Testis (tissue), 3 donors: ENCODE results near the gene R3HCC1L. TPM values are rescaled to one million over a fixed set of nuclear protein-coding genes. Genes with fewer than 3 reads are reported as not detected.
"Not testable (repeated sequence)": the region's sequence is repeated elsewhere in the genome, so short reads cannot be mapped to it uniquely, and the experiment has no call there.

Experiments used
- DNase-seq: peaks from one replicate; pipeline ENCODE4 v3.0.0-alpha.2; 2019
- H3K27ac ChIP-seq, 2 donors: fragments of 200-600 bp; sonication (generic); one replicate each; pipeline ENCODE4 v1.5.1; 2019
- H3K27me3 ChIP-seq: fragments of 200-600 bp; sonication (generic); one replicate; pipeline ENCODE4 v1.5.1; 2019
- H3K36me3 ChIP-seq: fragments of 200-600 bp; sonication (generic); one replicate; pipeline ENCODE4 v1.5.1; 2017; ENCODE audit warnings: low read depth; ENCODE audit errors: missing control alignments
- H3K4me1 ChIP-seq: fragments of 200-600 bp; sonication (generic); one replicate; pipeline ENCODE4 v1.5.1; 2019
- H3K4me3 ChIP-seq, 2 donors: fragments of 200-600 bp; sonication (generic); one replicate each; pipeline ENCODE4 v1.5.1; 2017 to 2019
- H3K9me3 ChIP-seq: fragments of 200-600 bp; sonication (generic); one replicate; pipeline ENCODE4 v1.5.1; 2017
- CTCF ChIP-seq, 3 experiments: fragments of 450-650 bp in 2 of 3; fragments of 200-600 bp in 1 of 3; sonication (generic) in 1 of 3; IDR thresholded peaks; one replicate each; pipeline ENCODE4 v1.5.1; 2016 to 2019; ENCODE audit warnings: antibody characterized with exemption in 3 of 3, mild to moderate bottlenecking in 2 of 3, moderate library complexity in 1 of 3
- POLR2A ChIP-seq: fragments of 450-650 bp; IDR thresholded peaks from one replicate; pipeline ENCODE4 v1.6.1; 2017; ENCODE audit warnings: antibody characterized with exemption, mild to moderate bottlenecking, moderate library complexity
- WGBS, 2 donors: methylation state at CpG; one replicate each; pipeline ENCODE4 v1.1.5; 2018; 5-methylcytosine and 5-hydroxymethylcytosine counted together
- intact Hi-C: fragments of 100-400 bp; cut with DNase I; formaldehyde crosslinking; loops from one replicate; pipeline ENCODE4 v1.15.1; 2023; ENCODE audit warnings: low total_unique reads
- polyA plus RNA-seq: library from polyadenylated mRNA; stranded (reverse); fragments of 350-450 nt; fragmentation: Illumina TruSeq; extraction: RNeasy Lipid Tissue Mini Kit (QIAGEN cat#74804); gene quantifications from one replicate; pipeline ENCODE4 v1.2.3, GENCODE V29; 2014; ENCODE audit warnings: low read depth, low replicate concordance; ENCODE audit not compliant: insufficient read depth
- total RNA-seq, 2 donors: library from RNA; depleted of rRNA; stranded (reverse); fragments of >200 nt; gene quantifications; one replicate each; pipeline ENCODE4 v1.2.3, GENCODE V29; 2016

R3HCC1L gene
- total and polyA plus RNA-seq, 3 donors from 2014 or later = 36.9 to 39.5 (median 38.5) TPM

- H3K9me3 ChIP-seq = no peaks in the 10 kb centered on the region
- no peak for TF ChIP-seq POLR2A
- no peak for TF ChIP-seq CTCF (IDR thresholded peaks at IDR 0.05)
- H3K36me3 ChIP-seq = no peaks in the 10 kb centered on the region
- intact Hi-C loops = no loop called here
- no peaks in the 10 kb centered on the region for H3K27me3 ChIP-seq
- H3K4me3 ChIP-seq = no peak overlapping the region
- WGBS, 2 donors = 91 to 97% methylated on average over 1 of the region's 1 CpG
- H3K4me1 ChIP-seq = no peaks in the 10 kb centered on the region
- H3K27ac ChIP-seq = no peak overlapping the region
- DNase-seq = no peak
Observed at GRCh38 chr10:98186681-98187080, 52.2 kb downstream of the R3HCC1L start.

GRCh38 chr10:98190773-98191172 is 56.3 kb downstream of the R3HCC1L start:
- H3K36me3 ChIP-seq, H3K27ac ChIP-seq, H3K9me3 ChIP-seq, H3K4me3 ChIP-seq, H3K4me1 ChIP-seq, H3K27me3 ChIP-seq, DNase-seq, intact Hi-C loops: not testable (repeated sequence)
- 100% methylated on average over 4 of the region's 4 CpGs for WGBS, 2 donors

GRCh38 chr10:98193037-98193436 is 58.6 kb downstream of the R3HCC1L start:
- DNase-seq = no peak
- no peaks in the 10 kb centered on the region for H3K36me3 ChIP-seq
- 96 to 98% methylated on average over 2 of the region's 2 CpGs for WGBS, 2 donors
- intact Hi-C loops = no loop called here
- H3K4me3 ChIP-seq = no peak overlapping the region
- TF ChIP-seq POLR2A (no peak), CTCF (IDR thresholded peaks at IDR 0.05) (no peak)
- H3K9me3 ChIP-seq = no peaks in the 10 kb centered on the region
- H3K27ac ChIP-seq = no peak overlapping the region
- no peaks in the 10 kb centered on the region for H3K27me3 ChIP-seq
- H3K4me1 ChIP-seq = no peaks in the 10 kb centered on the region

GRCh38 chr10:98194633-98195032 is 60.2 kb downstream of the R3HCC1L start:
- Histone ChIP-seq H3K9me3 (no peaks in the 10 kb centered on the region), H3K4me3 (no peak overlapping the region), H3K4me1 (no peaks in the 10 kb centered on the region), H3K36me3 (no peaks in the 10 kb centered on the region), H3K27ac (no peak overlapping the region), H3K27me3 (no peaks in the 10 kb centered on the region)
- TF ChIP-seq CTCF (IDR thresholded peaks at IDR 0.05) (no peak), POLR2A (no peak)
- DNase-seq = no peak
- WGBS, 2 donors = 95% methylated on average over 3 of the region's 3 CpGs
- intact Hi-C loops = no loop called here

- intact Hi-C loops = no loop called here
- 40 to 58% methylated on average over 1 of the region's 1 CpG for WGBS, 2 donors
- Histone ChIP-seq H3K27ac (no peak overlapping the region), H3K27me3 (no peaks in the 10 kb centered on the region), H3K4me1 (no peaks in the 10 kb centered on the region), H3K36me3 (no peaks in the 10 kb centered on the region), H3K9me3 (no peaks in the 10 kb centered on the region), H3K4me3 (no peak overlapping the region)
- TF ChIP-seq POLR2A (no peak), CTCF (IDR thresholded peaks at IDR 0.05) (no peak)
- DNase-seq = no peak
Observed at GRCh38 chr10:98195120-98195519, 60.7 kb downstream of the R3HCC1L start.
